ENCODE results near the gene HS6ST3. TPM values are rescaled to one million over a fixed set of nuclear protein-coding genes. Genes with fewer than 3 reads are reported as not detected.

The HS6ST3 gene
- total and polyA plus RNA-seq, 9 of the 15 experiments (the other 6 are each of a cell fraction or from before 2014, with no cell fraction given): not detected

DNA sequence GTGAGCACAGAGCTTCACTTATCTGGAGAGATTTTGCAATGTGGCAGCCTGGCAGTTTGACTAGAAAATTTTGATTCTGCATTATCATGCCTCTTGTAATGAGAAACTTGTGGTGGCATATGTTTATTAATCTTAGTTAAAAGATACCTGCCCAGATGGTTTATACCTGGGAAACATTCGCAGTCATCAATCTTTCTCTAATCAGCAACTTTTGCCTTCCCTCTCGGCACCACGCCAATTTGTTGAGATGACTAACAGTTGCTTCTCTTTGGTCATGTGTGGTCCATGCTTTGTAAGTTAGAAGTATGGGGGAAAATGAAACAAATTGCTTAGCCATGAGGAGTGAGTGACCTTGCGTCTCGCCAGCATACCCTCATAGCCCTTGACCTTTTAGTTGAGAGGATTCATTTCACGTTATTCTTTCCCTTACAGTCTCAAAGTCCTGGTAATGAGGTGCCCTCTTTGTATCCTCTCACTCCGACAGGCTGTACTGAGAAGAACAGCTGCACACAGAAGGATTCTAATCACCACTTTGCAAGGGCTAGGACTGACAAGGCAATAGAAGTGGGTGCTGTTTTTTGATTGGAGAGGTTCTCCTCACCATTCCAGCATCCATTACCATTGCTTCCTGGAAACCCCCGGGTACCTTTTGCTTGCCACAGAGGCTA lies 703.0 kb downstream of the HS6ST3 start:
- Histone ChIP-seq H3K4me2 (ENCODE audit: insufficient read depth, low read length) (no peak overlapping the region), H3K9me1 (ENCODE audit: control insufficient read depth, insufficient read depth, low read length) (no peaks in the 10 kb centered on the region), H3K79me2 (ENCODE audit: control insufficient read depth, insufficient read depth, low read length) (no peaks in the 10 kb centered on the region), H3K36me3 (ENCODE audit: control insufficient read depth, insufficient read depth, low read length) (no peaks in the 10 kb centered on the region), H3K9me3 (replicated peaks; ENCODE audit: control insufficient read depth, insufficient read depth, low read depth, low read length) (no peaks in the 10 kb centered on the region), H3K9ac (ENCODE audit: insufficient read depth in 1 of 2, low read depth in 2 of 2, low read length in 2 of 2) (no peak overlapping the region), H3K4me3 (no peak overlapping the region), H4K20me1 (replicated peaks; ENCODE audit: control insufficient read depth, insufficient read depth, low read length) (no peaks in the 10 kb centered on the region), H3K4me1 (replicated peaks in 1 of 2; ENCODE audit: control insufficient read depth in 2 of 2, insufficient read depth in 2 of 2, low read length in 2 of 2) (no peaks in the 10 kb centered on the region), H2AFZ (ENCODE audit: low read depth, low read length) (no peak overlapping the region), H3K27ac (ENCODE audit: extremely low read depth, low read depth, low read length) (no peak overlapping the region), H3K27me3 (ENCODE audit: control insufficient read depth in 2 of 2, insufficient read depth in 2 of 2, low read length in 2 of 2) (no peaks in the 10 kb centered on the region)
- 2% methylated on average over 8 of the region's 8 CpGs for WGBS (ENCODE audit: insufficient coverage, low coverage, missing lambda C conversion rate)
- BruUV-seq (replicated peaks): no TSS peak
- intact Hi-C loops (cut with micrococcal nuclease): no loop called here
- TF ChIP-seq TRIM28 (IDR thresholded peaks at IDR 0.05): no peak
- no peak for TF ChIP-seq BACH1 (tag; IDR thresholded peaks at IDR 0.05)
- no peak for TF ChIP-seq PHTF2 (CRISPR knock-in tag; IDR thresholded peaks at IDR 0.05)
- TF ChIP-seq POLR2A (conservative IDR thresholded peaks at IDR 0.05): no peak
- no peak for TF ChIP-seq ZKSCAN1 (IDR thresholded peaks at IDR 0.05; ENCODE audit: low read depth, low read length)
- no peak for TF ChIP-seq TFAM (CRISPR knock-in tag; conservative IDR thresholded peaks at IDR 0.05)
- TF ChIP-seq, protein P1, sequence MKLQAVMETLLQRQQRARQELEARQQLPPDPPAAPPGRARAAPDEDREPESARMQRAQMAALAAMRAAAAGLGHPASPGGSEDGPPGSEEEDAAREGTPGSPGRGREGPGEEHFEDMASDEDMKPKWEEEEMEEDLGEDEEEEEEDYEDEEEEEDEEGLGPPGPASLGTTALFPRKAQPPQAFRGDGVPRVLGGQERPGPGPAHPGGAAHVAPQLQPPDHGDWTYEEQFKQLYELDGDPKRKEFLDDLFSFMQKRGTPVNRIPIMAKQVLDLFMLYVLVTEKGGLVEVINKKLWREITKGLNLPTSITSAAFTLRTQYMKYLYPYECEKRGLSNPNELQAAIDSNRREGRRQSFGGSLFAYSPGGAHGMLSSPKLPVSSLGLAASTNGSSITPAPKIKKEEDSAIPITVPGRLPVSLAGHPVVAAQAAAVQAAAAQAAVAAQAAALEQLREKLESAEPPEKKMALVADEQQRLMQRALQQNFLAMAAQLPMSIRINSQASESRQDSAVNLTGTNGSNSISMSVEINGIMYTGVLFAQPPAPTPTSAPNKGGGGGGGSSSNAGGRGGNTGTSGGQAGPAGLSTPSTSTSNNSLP (IDR thresholded peaks at IDR 0.05; ENCODE audit: borderline replicate concordance, low read depth, low read length): no peak
- TF ChIP-seq, protein P2, sequence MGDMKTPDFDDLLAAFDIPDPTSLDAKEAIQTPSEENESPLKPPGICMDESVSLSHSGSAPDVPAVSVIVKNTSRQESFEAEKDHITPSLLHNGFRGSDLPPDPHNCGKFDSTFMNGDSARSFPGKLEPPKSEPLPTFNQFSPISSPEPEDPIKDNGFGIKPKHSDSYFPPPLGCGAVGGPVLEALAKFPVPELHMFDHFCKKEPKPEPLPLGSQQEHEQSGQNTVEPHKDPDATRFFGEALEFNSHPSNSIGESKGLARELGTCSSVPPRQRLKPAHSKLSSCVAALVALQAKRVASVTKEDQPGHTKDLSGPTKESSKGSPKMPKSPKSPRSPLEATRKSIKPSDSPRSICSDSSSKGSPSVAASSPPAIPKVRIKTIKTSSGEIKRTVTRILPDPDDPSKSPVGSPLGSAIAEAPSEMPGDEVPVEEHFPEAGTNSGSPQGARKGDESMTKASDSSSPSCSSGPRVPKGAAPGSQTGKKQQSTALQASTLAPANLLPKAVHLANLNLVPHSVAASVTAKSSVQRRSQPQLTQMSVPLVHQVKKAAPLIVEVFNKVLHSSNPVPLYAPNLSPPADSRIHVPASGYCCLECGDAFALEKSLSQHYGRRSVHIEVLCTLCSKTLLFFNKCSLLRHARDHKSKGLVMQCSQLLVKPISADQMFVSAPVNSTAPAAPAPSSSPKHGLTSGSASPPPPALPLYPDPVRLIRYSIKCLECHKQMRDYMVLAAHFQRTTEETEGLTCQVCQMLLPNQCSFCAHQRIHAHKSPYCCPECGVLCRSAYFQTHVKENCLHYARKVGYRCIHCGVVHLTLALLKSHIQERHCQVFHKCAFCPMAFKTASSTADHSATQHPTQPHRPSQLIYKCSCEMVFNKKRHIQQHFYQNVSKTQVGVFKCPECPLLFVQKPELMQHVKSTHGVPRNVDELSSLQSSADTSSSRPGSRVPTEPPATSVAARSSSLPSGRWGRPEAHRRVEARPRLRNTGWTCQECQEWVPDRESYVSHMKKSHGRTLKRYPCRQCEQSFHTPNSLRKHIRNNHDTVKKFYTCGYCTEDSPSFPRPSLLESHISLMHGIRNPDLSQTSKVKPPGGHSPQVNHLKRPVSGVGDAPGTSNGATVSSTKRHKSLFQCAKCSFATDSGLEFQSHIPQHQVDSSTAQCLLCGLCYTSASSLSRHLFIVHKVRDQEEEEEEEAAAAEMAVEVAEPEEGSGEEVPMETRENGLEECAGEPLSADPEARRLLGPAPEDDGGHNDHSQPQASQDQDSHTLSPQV (IDR thresholded peaks at IDR 0.05): no peak
- TF ChIP-seq, protein P3, sequence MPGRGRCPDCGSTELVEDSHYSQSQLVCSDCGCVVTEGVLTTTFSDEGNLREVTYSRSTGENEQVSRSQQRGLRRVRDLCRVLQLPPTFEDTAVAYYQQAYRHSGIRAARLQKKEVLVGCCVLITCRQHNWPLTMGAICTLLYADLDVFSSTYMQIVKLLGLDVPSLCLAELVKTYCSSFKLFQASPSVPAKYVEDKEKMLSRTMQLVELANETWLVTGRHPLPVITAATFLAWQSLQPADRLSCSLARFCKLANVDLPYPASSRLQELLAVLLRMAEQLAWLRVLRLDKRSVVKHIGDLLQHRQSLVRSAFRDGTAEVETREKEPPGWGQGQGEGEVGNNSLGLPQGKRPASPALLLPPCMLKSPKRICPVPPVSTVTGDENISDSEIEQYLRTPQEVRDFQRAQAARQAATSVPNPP (IDR thresholded peaks at IDR 0.05; ENCODE audit: borderline replicate concordance, insufficient read depth, insufficient read length): no peak
- no peak for TF ChIP-seq ZNF146 (CRISPR knock-in tag; IDR thresholded peaks at IDR 0.05; ENCODE audit: unreplicated experiment)
- TF ChIP-seq PCBP1 (IDR thresholded peaks at IDR 0.05; ENCODE audit: low read depth, low read length, poor library complexity, severe bottlenecking): no peak
- no peak for TF ChIP-seq MCM7 (IDR thresholded peaks at IDR 0.05)
- ATAC-seq: no peak
- DNase-seq (ENCODE audit: extremely low read depth in 1 of 4, low spot score in 3 of 4): no peak
- POLR2A ChIA-PET: no interaction called here
- no peak for FAIRE-seq
- CTCF ChIA-PET (ENCODE audit: low intra/inter-chr PET ratio): no interaction called here
- in situ Hi-C loops (cut with MboI): no loop called here
